ENCODE data around the gene LRIG1.

GRCh38 chr3:66427951-66428474, 72.8 kb downstream of the LRIG1 start:
- TF ChIP-seq CTCF (IDR thresholded peaks at IDR 0.05), result no peak
- no peak for TF ChIP-seq POLR2AphosphoS5 (IDR thresholded peaks at IDR 0.05)
- TF ChIP-seq POLR2A (IDR thresholded peaks at IDR 0.05), result no peak

All from upper lobe of left lung (tissue), 4 donors.